HG02759 (cell line): ENCODE results near the gene TFF2.

Experiments used
- ATAC-seq: cut with Tn5 transposase; IDR thresholded peaks from one replicate; pipeline ENCODE4 v1.9.1; 2021; ENCODE audit warnings: mild to moderate bottlenecking, moderate library complexity; ENCODE audit not compliant: unreplicated experiment

The TFF2 gene

GRCh38 chr21:42366292-42367010 is 15.7 kb upstream of the TFF2 start, which contains the start of gene TFF1:
Gene TFF1 (minus strand): TSS chr21:42366535. CDS start chr21:42366495, 40 bp downstream.
- no peak for ATAC-seq

DNA sequence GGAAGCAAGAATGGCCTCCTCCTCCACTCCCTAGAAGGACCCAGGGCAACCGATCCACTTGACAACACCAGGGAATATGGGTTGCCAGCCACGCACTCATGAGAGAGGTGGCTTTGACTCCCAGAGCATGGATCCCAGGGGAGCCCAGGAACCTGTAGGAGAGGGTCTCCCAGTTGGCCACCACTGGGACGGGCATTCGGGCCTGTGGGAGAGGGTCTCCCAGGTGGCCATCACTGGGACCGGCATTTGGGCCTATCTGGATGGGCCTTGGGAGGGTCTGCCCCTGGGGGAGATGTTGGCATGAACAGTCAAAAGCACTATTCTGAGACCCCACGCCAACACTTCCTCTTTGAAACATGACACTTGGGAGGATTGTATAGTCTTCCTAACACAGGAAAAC is 15.0 kb upstream of the TFF2 start:
- no peak for ATAC-seq

DNA sequence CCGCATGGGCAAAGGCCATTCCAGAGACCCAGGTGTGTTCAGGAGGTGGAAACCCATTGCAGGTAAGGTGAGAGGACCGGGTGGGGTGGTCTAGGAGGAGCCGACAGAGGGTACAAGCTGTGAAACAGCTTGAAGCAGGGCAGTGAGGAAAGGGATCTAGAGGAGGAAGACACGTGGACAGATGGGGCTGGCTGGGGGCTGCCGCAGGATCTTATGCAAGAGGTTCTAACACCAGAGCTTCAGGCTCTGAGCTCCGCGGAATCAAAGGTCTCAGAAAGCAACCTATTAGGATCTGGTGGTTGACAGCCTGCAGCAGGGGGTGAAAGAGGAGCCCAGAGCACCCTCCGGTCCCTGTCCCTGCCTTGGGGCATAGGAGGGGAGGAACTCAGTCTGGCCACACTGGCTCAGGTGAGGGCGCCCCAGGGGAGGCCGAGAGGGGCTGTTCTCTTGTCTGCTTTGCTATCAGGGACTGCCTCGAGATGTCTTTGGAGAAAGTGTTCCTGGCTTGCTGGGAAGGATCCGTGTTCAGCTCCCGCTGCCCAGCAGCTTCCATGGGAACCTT is 13.6 kb upstream of the TFF2 start:
- ATAC-seq = no peak

DNA sequence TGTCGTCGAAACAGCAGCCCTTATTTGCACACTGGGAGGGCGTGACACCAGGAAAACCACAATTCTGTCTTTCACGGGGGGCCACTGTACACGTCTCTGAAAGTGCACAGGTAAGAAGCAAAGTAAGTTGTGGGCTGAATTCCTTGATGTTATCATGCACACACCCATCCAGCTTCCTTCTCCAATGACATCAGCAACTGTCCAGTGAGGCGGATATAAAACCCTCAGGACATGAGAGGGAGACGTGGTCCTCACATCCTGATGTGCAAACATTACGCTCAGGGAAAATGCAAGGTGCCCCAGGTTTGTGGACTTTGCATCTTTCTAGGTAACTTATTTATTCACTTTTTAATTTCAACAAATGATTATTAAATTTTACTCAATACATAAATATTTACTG is 12.5 kb upstream of the TFF2 start:
- no peak for ATAC-seq

- ATAC-seq = no peak
These were observed 11.9 kb upstream of the TFF2 start for GRCh38 chr21:42362700-42363099.

DNA sequence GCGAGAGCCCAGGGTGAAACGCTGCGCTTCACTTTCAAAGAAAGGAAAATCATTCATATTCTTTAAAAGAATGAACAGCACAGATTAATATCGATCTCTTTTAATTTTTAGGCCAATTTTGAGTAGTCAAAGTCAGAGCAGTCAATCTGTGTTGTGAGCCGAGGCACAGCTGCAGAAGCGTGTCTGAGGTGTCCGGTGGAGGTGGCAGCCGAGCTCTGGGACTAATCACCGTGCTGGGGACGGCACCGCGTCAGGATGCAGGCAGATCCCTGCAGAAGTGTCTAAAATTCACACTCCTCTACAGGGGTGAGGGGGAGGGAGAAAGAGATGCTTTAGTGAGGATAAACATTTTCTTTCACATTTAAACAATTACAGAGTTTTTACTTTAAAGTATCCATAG is 11.4 kb upstream of the TFF2 start:
- ATAC-seq = no peak

GRCh38 chr21:42361286-42361685 is 10.5 kb upstream of the TFF2 start:
- no peak for ATAC-seq

DNA sequence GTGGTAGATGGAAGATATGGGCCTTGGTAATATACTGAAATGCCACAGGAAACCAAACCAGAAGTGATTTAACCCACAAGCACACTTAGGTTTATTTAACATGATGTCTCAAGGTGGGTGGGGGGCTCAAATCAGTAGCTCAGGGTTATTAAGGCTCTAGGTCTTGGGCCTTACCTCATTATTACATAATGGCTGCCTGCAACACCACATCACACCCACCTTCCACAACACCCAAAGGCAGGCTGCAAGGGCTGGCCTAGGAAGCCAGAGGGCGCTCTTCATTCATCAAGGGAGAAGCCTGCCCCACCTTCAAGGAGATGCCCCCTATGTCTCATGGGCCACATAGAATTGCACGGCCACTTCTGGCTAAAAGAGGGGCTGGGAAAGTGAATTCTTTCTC is 9.5 kb upstream of the TFF2 start:
- ATAC-seq = no peak

DNA sequence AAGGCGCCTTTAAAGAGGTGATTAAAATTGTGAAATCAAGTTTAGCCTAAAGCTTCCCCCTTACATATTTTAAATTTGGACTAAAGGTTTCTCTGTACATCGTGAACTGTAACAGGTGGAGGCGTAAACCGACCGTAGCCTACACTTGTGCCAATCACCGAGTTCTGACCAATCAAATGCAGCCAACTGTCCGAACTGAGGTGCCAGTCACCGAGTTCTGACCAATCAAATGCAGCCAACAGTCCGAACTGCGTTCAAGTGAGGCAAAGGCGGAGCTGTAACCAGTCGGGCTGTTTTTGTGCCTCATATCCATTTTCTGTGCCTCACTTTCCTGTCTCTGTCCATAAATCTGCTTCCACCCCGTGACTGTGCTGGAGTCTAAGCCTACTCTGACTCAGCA is 8.1 kb upstream of the TFF2 start:
- ATAC-seq = no peak

GRCh38 chr21:42358261-42358660 is 7.5 kb upstream of the TFF2 start:
- ATAC-seq = no peak

DNA sequence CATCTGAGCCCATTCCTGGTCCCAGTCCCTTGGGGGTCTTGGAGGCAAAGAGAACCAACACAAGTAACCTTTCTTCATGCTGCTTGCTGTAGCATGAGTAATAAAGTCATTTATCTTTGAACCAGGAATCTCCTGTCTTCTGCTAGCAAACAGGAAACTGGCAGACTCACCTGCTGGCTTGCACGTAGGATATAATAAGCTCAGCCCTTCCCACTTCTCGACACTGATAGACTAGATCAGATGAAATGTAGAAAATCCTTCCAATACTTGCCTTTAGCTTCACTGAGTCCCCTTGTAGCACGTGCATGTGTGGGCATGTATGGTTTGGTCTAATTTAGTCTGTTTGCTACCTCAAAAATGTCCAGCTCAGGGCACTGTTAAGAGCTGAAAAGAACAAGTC is 6.5 kb upstream of the TFF2 start:
- no peak for ATAC-seq

GRCh38 chr21:42356650-42357049 is 5.9 kb upstream of the TFF2 start:
- ATAC-seq = no peak

DNA sequence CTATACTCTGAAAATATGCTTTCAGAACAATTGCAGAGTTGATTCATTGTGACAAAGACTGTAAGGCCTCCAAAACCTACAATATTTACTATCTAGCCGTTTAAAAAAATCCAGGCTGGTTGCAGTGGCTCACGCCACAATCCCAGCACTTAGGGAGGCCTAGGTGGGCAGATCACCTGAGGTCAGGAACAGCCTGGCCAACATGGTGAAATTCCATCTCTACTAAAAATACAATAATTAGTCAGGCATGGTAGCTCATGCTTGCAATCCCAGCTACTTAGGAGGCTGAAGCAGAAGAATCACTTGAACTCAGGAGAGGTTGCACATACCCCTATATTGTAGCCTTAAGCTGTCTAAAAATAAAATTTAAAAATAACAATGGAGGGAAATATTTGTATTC is 5.3 kb upstream of the TFF2 start:
- no peak for ATAC-seq

DNA sequence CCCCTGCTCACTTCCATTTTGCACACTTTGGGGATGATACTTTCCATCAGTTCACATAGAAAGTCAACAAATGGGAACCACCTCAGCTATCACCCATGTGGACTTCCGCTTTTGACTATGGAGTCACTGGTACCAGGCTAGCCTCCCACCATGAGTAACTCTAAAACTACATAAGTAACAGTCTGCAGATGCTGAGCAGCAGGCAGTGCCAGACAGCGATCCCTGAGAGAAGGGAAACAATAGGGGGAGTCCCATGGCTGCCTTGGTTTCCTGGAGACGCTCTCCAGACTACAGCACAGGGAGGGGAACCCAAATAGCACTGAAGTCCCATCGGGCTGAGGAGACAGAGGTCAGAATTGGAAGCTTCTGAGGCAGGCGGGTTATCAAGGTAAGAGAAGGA is 2.8 kb upstream of the TFF2 start:
- no peak for ATAC-seq

GRCh38 chr21:42352441-42353095 is 1.8 kb upstream of the TFF2 start:
- no peak for ATAC-seq

DNA sequence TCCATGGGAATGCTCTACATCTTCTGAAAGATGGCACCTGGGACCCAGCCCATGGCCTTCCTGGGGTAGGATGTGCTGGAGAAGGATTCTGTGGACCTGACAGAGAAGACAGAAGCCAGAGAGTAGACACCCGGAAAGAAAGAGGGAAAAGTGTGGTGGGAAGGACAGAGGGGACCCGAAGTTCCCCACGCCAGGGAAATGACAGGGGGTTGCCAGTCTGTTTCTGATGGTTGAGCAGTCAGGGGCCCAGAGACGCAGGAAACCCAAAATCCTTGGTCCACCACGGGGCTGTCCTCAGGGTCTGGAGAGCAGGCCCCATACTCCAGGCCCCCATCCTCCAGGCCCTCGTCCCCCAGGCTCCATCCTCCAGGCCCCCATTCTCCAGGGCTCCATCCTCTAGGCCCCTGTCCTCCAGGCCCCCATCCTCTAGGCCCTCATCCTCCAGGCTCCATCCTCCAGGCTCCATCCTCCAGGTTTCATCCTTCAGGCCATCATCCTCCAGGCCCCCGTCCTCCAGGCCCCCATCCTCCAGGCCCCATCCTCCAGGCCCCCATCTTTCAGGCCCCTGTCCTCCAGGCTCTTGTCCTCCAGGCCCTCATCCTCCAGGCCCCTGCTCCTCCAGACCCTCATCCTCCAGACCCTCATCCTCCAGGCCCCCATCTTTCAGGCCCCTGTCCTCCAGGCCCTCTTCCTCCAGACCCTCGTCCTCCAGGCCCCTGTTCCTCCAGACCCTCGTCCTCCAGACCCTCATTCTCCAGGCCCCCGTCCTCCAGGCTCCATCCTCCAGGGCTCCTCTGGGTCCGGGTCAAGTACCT is 1.0 kb upstream of the TFF2 start:
- no peak for ATAC-seq

GRCh38 chr21:42350318-42350910 is 380 bp downstream of the TFF2 start:
- no peak for ATAC-seq

GRCh38 chr21:42349420-42350317 is 1.1 kb downstream of the TFF2 start:
- no peak for ATAC-seq

- no peak for ATAC-seq
These were observed 2.0 kb downstream of the TFF2 start for GRCh38 chr21:42348762-42349161.
